HepG2 (cell line): ENCODE measurements around the gene SLC25A45. TPM values are rescaled to one million over a fixed set of nuclear protein-coding genes. Genes with fewer than 3 reads are reported as not detected.
A peak's percentile ranks its signal among the peaks of the same experiment; 100 is the strongest.

ENCODE experiments used
- ATF5 ChIP-seq: sonication (generic); formaldehyde crosslinking; IDR thresholded peaks from 2 replicates; pipeline ENCODE4 v1.4.0; 2020; ENCODE audit warnings: mild to moderate bottlenecking, low read depth, missing genetic modification reagents
- CREB1 ChIP-seq, 2 experiments: fragments of 450-650 bp in 1 of 2; IDR thresholded peaks; 2 replicates each; pipeline ENCODE4 v1.6.1; 2016 to 2017; ENCODE audit warnings: control low read depth in 1 of 2, mild to moderate bottlenecking in 1 of 2, missing compliant biosample characterization in 1 of 2, missing genetic modification characterization in 1 of 2
- HDAC2 ChIP-seq: sonication (generic); formaldehyde crosslinking; IDR thresholded peaks from 2 replicates; pipeline ENCODE4 v1.4.0; 2020; ENCODE audit warnings: missing genetic modification reagents
- KLF13 ChIP-seq: sonication (generic); formaldehyde crosslinking; IDR thresholded peaks from 2 replicates; pipeline ENCODE4 v1.4.0; 2020; ENCODE audit warnings: mild to moderate bottlenecking, missing genetic modification reagents
- NFKB2 ChIP-seq: sonication (generic); formaldehyde crosslinking; IDR thresholded peaks from 2 replicates; pipeline ENCODE4 v1.4.0; 2020; ENCODE audit warnings: missing genetic modification reagents, borderline replicate concordance
- RFXANK ChIP-seq: IDR thresholded peaks from 2 replicates; pipeline ENCODE4 v1.6.1; 2016
- SAP130 ChIP-seq: IDR thresholded peaks from 2 replicates; pipeline ENCODE4 v1.6.1; 2016; ENCODE audit warnings: low read depth
- SP4 ChIP-seq: sonication (generic); formaldehyde crosslinking; IDR thresholded peaks from 2 replicates; pipeline ENCODE4 v1.8.1; 2023; ENCODE audit warnings: mild to moderate bottlenecking, missing genetic modification reagents
- TRAFD1 ChIP-seq: sonication (generic); formaldehyde crosslinking; IDR thresholded peaks from 2 replicates; pipeline ENCODE4 v1.5.1; 2020; ENCODE audit warnings: missing genetic modification reagents, mild to moderate bottlenecking, borderline replicate concordance
- ZNF512B ChIP-seq: sonication (generic); formaldehyde crosslinking; IDR thresholded peaks from 2 replicates; pipeline ENCODE4 v1.5.1; 2020; ENCODE audit warnings: missing genetic modification reagents, mild to moderate bottlenecking, borderline replicate concordance
- ZNF619 ChIP-seq: sonication (generic); formaldehyde crosslinking; IDR thresholded peaks from 2 replicates; pipeline ENCODE4 v1.4.0; 2020; ENCODE audit warnings: mild to moderate bottlenecking, missing genetic modification reagents
- ZNF713 ChIP-seq: sonication (generic); formaldehyde crosslinking; IDR thresholded peaks from 2 replicates; pipeline ENCODE4 v1.4.0; 2020; ENCODE audit warnings: mild to moderate bottlenecking, missing genetic modification reagents
- ZNF777 ChIP-seq: sonication (generic); formaldehyde crosslinking; IDR thresholded peaks from 2 replicates; pipeline ENCODE4 v1.4.0; 2020; ENCODE audit warnings: missing genetic modification reagents
- polyA plus RNA-seq, 8 experiments: library from polyadenylated mRNA; depleted of rRNA in 3 of 8; stranded (reverse) in 7 of 8; unstranded in 1 of 8; fragments of >200 nt; fragmentation: Illumina TruSeq in 4 of 8; extraction: Trizol in 4 of 8; gene quantifications; 2 replicates each; pipeline versions ENCODE4 v1.2.1 to v1.2.3, GENCODE V29; 2011 to 2016; ENCODE audit warnings: low read depth in 4 of 8, missing spikeins in 1 of 8, mixed read lengths in 1 of 8; ENCODE audit not compliant: insufficient read depth in 1 of 8
- total RNA-seq, 5 experiments: library from RNA; depleted of rRNA; stranded (reverse); fragments of >200 nt; fragmentation: Illumina TruSeq; extraction: Trizol; gene quantifications; 2 replicates each; pipeline ENCODE4 v1.2.3, GENCODE V29; 2016; ENCODE audit warnings: low read depth in 1 of 5
- TF ChIP-seq, protein P1 (sequence below): sonication (generic); formaldehyde crosslinking; IDR thresholded peaks from 2 replicates; pipeline ENCODE4 v1.4.0; 2020; ENCODE audit warnings: missing genetic modification reagents
- TF ChIP-seq, protein P2 (sequence below): sonication (generic); formaldehyde crosslinking; IDR thresholded peaks from 2 replicates; pipeline ENCODE4 v1.5.1; 2020; ENCODE audit warnings: mild to moderate bottlenecking, missing genetic modification reagents, moderate library complexity

SLC25A45 gene
- total and polyA plus RNA-seq, 2 of the 13 experiments (the other 11 are each of a cell fraction or from before 2014, with no cell fraction given): 1.2 to 3.4 TPM

DNA sequence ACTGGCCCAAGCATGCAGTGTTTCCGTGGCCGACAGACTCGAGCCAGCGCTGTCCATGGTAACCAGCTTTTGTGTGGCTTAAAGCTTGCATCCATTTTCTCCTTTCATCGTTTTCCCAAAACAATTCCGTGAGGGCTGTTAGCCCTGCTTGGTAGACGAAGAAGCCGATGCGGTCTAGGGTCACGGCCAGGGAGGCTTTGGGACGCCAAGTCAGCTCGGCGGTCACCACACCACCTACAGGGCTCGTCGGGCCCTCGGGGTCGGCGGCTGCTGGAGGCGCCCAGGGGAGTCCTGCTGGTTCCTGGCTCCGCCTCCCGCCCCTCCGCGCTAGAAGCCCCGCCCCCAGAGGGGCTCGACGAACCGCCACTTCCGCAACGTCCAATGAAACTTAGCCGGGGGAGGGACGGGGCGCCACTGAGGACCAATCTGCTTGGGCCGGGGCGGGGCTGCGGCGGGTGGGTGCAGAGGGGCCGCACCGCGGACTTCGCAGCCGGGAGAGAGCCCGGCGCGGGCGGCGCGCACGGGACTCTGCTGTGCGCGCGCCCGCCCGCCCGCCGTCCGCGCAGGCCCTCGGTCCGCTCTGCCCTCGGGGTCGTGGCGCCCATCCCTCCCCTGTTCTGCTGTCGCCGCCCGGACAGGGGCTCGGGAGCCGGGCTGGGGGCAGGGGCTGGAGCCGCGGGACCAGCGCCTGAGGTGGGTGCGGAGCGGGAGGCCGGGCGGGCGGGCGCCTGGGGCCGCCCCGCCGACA lies 28.0 kb downstream of the SLC25A45 start, which contains the start of gene TIGD3 (continued):
- TF ChIP-seq, protein P1, sequence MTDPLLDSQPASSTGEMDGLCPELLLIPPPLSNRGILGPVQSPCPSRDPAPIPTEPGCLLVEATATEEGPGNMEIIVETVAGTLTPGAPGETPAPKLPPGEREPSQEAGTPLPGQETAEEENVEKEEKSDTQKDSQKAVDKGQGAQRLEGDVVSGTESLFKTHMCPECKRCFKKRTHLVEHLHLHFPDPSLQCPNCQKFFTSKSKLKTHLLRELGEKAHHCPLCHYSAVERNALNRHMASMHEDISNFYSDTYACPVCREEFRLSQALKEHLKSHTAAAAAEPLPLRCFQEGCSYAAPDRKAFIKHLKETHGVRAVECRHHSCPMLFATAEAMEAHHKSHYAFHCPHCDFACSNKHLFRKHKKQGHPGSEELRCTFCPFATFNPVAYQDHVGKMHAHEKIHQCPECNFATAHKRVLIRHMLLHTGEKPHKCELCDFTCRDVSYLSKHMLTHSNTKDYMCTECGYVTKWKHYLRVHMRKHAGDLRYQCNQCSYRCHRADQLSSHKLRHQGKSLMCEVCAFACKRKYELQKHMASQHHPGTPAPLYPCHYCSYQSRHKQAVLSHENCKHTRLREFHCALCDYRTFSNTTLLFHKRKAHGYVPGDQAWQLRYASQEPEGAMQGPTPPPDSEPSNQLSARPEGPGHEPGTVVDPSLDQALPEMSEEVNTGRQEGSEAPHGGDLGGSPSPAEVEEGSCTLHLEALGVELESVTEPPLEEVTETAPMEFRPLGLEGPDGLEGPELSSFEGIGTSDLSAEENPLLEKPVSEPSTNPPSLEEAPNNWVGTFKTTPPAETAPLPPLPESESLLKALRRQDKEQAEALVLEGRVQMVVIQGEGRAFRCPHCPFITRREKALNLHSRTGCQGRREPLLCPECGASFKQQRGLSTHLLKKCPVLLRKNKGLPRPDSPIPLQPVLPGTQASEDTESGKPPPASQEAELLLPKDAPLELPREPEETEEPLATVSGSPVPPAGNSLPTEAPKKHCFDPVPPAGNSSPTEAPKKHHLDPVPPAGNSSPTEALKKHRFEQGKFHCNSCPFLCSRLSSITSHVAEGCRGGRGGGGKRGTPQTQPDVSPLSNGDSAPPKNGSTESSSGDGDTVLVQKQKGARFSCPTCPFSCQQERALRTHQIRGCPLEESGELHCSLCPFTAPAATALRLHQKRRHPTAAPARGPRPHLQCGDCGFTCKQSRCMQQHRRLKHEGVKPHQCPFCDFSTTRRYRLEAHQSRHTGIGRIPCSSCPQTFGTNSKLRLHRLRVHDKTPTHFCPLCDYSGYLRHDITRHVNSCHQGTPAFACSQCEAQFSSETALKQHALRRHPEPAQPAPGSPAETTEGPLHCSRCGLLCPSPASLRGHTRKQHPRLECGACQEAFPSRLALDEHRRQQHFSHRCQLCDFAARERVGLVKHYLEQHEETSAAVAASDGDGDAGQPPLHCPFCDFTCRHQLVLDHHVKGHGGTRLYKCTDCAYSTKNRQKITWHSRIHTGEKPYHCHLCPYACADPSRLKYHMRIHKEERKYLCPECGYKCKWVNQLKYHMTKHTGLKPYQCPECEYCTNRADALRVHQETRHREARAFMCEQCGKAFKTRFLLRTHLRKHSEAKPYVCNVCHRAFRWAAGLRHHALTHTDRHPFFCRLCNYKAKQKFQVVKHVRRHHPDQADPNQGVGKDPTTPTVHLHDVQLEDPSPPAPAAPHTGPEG (CRISPR knock-in tag): peak; percentile 91; the same call in 1 of the 2 replicates
- TF ChIP-seq ZNF619 (CRISPR knock-in tag): no peak
- no peak for TF ChIP-seq ZNF512B (CRISPR knock-in tag)
- peak; percentile 87 for TF ChIP-seq SP4 (CRISPR knock-in tag)
- peak; percentile 72 for TF ChIP-seq ZNF777 (CRISPR knock-in tag)
- no peak for TF ChIP-seq KLF13 (CRISPR knock-in tag)
- no peak for TF ChIP-seq TRAFD1 (CRISPR knock-in tag)
- TF ChIP-seq ATF5 (CRISPR knock-in tag): no peak
- TF ChIP-seq ZNF713 (CRISPR knock-in tag): no peak
- no peak; the same call in 1 of the 2 replicates for TF ChIP-seq NFKB2 (CRISPR knock-in tag)
- 0 out of 2 replicates have a peak, but pooled peaks have one; percentile 3 for TF ChIP-seq CREB1 (IDR thresholded peaks at IDR 0.05)
- TF ChIP-seq CREB1 (CRISPR knock-in tag; IDR thresholded peaks at IDR 0.05): no peak
- TF ChIP-seq HDAC2 (CRISPR knock-in tag): peak; percentile 25; the same call in 1 of the 2 replicates
- TF ChIP-seq, protein P2, sequence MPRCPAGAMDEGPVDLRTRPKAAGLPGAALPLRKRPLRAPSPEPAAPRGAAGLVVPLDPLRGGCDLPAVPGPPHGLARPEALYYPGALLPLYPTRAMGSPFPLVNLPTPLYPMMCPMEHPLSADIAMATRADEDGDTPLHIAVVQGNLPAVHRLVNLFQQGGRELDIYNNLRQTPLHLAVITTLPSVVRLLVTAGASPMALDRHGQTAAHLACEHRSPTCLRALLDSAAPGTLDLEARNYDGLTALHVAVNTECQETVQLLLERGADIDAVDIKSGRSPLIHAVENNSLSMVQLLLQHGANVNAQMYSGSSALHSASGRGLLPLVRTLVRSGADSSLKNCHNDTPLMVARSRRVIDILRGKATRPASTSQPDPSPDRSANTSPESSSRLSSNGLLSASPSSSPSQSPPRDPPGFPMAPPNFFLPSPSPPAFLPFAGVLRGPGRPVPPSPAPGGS (CRISPR knock-in tag): no peak
- TF ChIP-seq SAP130 (CRISPR knock-in tag): peak; percentile 56
- no peak for TF ChIP-seq RFXANK (CRISPR knock-in tag)
